SK-MEL-5 (cell line): Measurements from ENCODE around the gene IL26. TPM values are rescaled to one million over a fixed set of nuclear protein-coding genes. Genes with fewer than 3 reads are reported as not detected.
"Not testable (repeated sequence)": the region's sequence is repeated elsewhere in the genome, so short reads cannot be mapped to it uniquely, and the experiment has no call there.

Experiments
- DNase-seq: peaks from one replicate; pipeline ENCODE4 v3.0.0-alpha.2; 2016; ENCODE audit warnings: low read depth, low spot score
- in situ Hi-C: cut with HindIII; loops from 2 replicates; pipeline ENCODE4 v1.10.0; 2016; ENCODE audit warnings: low sequenced_read_pairs, high pct_unique_total_duplicates, low pct_unique_long_range_greater_than_20kb
- total RNA-seq: library from RNA; depleted of rRNA; stranded (reverse); fragments of >200 nt; shearing (Covaris generic); gene quantifications from 2 replicates; pipeline ENCODE4 v1.2.3, GENCODE V29; 2014

The IL26 gene
- total RNA-seq, 1 experiment from 2014 or later: not detected

DNA sequence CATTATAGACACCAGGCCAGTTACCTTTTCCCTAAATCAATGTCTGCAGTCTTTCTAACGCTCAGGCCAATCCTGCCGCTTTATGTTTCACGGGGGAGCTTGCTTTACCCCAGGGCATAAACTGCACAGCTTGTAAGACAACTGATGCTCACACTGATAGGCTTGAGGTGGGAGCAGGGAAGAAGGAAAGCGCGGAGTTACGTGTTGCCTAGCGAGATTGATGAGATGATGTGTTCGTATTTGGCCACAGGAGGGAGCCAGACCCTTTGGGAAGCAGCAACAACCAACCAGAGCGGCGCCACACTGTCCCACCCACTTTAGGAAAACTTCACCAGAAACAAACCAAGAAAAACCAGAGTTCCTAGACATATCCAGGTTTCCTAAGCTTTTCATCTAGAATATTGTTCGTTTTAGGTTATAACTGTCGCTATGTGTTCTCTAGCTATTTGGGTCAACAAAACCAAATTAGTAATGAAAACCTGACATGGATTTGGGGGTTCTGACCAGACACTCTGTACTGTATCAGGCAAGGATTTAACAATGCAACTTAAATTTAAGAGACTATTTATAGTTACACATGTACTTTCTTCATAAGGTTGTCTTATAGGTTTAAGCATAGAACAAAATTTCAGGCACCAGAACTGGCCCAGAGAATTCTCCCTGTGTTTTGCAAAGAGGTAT, 2.4 kb downstream of the IL26 start:
- peak; percentile 92 for DNase-seq
- in situ Hi-C loops: loop anchor here (10.0 kb wide), 1 partner anchor 122 kb away; no protein-coding TSS in a partner anchor

DNA sequence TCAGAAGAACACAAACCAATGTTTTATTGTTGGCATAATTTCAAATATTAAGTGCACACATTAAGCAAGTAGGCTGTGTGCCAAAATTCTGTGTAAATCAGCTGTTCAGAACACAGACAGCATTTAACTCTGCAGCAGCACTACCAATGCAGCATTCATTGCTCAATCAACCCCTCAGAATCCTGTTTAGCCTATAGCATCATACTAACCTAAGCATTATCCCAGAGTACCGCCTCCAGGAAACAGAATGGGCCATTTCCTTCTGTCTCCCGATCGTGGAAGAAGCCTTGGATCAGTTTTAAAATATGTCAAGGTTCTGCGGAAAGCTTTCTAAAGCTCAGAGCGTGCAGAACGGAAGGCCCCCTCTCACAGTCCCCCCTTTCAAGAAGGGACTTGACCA, 3.3 kb downstream of the IL26 start:
- in situ Hi-C loops: loop anchor here (10.0 kb wide), 1 partner anchor 122 kb away; no protein-coding TSS in a partner anchor
- DNase-seq: peak; percentile 41

DNA sequence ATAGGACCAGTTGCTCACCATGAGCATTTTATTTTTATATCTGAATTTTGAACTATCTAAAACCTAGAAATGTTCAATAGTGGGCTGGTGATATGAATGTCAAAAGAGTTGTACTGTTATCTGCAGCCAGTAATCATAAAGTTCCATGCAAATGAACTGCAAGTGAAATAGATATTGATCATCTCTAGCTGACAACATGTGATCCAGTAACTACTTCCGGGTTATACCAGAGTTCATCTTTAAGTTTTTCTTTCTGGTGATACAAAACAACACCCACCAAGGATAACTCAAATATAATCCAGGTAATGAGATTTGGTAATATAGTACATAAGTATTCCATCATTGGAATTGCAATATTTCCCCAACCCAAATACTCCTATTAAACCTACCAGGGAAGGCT, 4.1 kb downstream of the IL26 start:
- in situ Hi-C loops: loop anchor here (10.0 kb wide), 1 partner anchor 123 kb away; no protein-coding TSS in a partner anchor
- DNase-seq: no peak

DNA sequence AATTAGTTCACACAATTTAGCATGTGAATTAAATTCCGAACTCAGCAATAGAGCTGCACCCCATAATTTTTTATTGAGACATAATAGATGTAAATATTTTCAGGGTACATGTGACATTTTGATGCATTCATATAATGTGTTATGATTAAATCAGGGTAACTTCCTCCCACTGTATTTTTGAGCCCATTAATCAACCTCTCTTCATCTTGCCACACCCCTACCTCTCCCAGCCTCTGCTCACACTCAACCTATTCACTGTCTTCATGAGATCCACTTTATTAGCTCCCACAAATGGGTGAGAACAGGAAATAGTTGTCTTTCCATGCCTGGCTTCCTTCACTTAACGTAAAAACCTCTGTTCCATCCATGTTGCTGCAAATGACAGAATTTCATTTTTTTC, 14.7 kb downstream of the IL26 start:
- DNase-seq: no peak
- in situ Hi-C loops: no loop called here

DNA sequence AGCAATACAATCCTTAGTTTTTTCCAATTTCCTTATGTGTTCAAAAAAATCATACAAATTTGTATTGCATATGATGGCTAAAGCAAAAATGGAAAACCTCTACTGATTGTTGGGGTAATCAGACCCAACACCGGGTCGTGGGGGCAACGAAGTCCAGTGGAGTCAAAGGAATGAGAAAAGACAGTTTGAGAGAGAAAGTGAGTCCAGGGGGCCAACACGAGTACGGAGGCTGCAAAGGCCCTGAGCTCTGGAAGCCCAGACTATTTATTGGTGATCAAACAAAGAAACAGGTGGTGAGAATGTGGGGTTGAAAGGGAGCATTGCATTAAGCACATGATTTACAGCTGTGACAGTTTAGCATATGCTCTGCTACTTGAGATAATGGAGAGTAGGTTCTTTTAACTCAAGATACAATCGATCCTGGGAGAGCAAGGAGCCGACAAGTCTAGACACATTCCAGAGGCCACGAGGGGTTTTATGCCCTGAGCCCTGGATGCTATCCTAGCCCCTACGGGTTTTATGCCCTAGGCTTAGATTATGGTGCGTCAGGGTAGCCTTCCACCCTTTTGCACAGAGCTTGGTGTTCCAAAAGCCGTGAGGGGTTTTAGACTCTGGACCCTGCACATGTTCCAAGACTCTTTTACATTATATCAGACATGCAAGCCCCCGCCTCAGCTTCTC, 16.4 kb downstream of the IL26 start:
- in situ Hi-C loops, DNase-seq: not testable (repeated sequence)

DNA sequence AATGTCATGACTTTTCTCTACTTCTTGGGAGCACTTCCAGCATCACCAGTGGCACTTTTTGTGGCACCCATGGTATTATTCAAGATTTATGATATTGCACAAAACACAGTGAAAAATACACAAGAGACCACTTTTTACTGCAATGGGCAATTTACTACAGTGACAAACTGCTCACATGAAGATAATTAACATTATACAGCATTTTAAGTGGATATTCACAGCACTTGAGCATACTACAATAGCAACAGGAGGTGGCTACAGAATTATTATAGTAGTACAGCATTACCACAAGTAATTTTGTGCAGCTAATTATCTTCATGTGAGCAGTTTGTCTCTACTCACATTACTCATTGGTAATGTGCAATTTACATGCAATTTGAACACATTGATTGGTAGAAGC, 18.3 kb downstream of the IL26 start:
- in situ Hi-C loops: no loop called here
- DNase-seq: no peak

DNA sequence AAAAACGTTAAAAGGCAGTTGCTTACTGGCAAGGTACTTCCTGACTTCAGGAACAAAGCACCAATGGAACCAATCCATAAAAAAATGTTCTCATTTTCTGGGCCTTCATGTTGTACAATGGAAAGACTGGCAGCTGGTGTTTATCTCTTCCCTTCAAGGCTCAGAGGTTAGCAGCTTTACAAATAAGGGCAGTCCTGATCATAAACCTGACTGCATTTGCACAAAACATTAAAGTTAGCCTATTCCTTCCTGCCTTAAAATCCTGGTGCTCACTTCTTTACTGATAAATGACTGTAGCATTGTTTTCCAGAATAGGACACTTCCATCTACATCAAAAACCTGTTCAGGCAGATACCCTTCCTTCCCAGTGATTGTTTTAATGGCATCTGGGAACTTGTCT, 19.2 kb downstream of the IL26 start:
- DNase-seq: no peak
- in situ Hi-C loops: no loop called here

DNA sequence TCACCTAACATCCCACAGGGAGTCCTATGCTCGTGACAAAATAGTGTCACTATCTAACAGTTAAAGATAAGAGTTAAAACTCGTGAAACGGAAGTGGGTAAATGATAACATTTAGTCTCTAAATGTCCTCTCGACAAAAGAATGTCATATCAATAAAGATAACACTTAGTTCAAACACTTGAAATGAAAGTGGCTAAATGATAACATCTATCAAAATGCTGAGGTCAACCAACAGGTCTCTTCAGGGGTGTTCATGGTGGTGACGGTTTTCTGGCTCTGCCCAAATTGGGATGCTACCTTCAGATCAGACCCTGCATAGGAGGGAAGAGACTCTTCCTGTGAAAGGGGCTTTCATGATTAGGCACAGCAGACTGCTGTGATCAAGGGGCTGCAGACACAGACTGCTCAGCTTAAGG, 22.1 kb downstream of the IL26 start:
- in situ Hi-C loops: no loop called here
- no peak for DNase-seq

DNA sequence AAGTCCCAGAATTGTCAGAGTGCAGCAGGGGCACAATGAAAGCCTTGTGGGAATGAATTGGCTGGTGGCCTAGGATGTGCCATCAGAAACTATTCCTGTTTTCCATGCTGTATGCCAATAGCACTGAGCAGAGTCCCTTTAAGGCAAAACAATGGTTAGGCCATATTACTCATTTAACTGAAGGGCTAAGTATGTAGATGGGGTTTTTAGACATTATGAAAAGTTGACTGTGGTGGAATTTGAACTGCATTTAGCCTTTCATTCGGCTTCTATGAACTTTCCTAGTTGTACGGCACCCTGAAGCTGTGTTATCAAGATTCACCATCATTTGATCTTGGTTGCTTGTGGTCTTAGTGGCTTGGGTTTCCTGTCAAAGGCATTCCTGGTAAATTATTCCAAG, 24.8 kb downstream of the IL26 start:
- DNase-seq: no peak
- in situ Hi-C loops: no loop called here

DNA sequence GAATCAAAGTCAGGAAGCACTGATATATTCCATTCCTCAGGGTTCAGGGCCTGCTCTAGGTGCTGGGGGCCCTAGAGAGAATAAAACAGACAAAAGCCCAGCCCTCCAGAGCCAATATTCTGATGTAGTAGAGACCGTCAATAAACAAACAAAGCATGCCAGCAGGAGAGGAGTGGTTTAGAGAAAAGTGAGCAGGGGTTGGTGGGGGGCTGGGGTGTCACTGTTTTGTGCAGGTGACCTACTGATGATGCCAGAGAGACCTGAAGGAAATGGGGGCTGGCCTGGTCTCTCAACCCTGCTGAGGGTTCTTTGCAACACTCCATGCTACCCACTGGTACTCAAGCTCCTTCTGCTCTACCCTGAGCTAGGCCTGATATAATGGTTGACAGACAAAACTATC, 26.5 kb downstream of the IL26 start:
- in situ Hi-C loops: no loop called here
- DNase-seq: no peak

DNA sequence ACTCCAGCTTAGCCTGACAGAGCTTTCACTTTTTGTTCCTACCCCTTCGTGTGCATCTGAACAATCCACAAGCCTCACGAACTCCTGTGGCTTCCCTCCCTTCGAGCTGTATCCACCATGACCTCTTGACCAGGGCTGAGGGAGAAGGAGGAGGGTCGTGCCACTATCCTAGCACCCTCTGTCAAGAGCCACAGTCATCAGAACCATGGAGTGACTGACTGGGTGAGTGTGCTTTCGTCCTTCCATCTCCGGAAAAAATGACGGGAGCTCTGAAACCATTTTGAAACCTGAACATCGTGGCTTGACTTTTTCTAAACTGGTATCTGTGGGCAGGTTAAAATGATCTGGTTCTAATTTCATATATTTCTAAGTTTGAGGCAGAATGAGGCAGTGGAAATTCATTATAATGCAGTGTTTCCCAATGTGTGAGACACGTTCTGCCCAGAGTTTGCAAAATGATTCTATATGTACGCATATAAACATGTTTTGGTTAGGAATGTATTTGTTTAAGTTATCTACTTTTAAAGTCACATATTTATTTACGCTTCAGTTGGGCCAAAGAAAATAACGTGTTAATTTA, 27.0 kb downstream of the IL26 start:
- no peak for DNase-seq
- in situ Hi-C loops: no loop called here

DNA sequence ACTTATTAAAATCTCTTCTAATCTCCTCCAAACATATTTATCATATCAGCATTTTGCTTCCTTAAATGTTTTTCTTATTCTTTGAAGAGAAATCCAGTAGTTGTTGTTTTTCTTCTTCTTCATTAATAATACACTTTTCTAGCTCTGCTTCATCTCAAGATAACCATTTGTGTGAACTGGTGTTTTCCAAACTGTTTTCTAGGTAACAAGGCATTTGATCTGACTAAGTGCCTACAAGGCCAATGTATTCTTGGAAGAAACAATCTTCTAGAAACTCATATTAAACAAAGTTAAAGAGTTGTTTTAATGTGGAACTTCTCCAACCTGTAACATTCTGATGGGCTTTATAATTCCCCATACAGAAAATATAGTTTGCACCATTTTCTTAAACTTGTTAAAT, 35.3 kb downstream of the IL26 start:
- in situ Hi-C loops: no loop called here
- no peak for DNase-seq

DNA sequence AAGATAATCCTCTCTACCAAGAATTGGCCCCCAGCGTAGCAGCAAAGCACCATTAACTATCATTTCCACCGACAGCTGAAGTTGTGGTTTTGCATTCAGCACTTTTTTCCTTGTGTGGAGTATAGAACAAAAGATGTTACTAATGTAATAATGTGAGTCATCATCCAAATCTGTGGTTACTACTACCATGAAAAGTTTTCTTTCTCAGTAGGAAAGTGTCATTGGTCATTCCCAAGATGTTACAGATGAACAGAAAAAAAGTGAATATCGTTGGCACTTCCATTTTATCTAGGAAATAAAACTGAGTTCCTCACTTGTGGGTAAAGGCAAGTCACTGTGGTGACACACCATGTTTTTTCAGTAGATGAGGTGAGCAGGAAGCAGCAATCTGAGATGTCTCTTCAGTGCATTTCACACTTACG, 35.8 kb downstream of the IL26 start:
- in situ Hi-C loops: no loop called here
- peak; percentile 27 for DNase-seq

DNA sequence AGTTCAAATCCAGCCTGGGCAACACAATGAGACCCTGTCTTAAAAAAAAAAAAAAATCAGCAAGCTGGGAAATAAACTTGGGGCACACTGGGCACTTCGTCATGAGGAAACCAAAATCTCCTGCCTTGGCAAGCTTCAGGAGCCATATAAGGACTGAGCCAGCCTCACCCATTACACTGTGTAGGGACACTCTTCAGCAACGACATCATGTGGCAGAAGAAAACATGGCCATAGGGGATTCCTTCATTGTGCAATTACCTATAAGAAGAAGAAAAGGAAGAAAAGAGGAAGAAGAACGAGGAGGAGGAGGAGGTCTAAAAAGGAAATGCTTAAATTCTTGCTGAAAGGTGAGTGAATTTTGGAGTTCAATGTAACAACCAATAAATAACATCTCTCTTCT, 40.0 kb downstream of the IL26 start:
- in situ Hi-C loops: no loop called here
- no peak for DNase-seq

DNA sequence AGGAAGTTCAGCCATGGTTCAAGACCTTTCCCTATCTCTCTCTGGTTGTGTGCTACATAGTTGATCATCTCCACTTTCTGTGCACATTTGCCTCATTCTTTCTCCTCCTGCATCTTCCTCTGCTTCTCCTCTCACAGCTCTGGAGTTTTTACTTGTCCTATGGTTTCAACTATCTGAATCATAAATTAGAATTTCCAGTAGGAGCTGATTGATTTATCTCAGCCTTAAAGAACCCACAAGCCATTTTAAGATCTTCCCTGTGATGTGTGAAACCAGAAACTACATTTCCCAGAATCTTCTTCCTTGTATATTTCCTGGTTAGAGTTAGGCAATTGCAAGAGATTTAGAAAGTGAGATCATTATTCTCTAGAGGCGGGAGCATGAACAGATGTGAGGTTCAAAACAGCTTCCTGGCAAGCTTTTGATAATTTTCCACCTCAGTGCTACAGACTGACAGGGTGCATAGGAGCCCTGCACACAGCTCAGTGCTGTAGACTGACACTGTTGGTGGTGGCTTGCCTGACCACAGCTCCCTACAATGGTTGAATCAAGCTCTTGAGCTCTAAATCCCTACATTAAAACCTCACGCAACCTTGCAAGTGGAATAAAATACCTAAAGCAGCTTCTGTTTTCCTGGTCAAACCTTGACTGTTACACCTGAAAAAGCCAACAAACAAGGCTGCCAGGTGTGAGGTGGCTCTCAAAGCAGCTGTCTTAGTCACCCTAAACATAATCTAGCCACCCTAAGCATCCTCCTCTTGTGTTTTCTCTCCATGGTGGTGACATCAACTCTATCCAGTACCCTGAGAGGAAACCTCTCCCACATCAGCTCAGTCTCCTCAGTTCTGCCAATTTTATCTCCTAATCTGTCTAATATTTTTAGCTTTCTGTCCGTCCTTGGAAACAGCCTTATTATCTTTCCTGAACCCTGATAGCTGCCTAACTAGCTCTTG, 44.5 kb downstream of the IL26 start:
- in situ Hi-C loops: no loop called here
- no peak for DNase-seq

DNA sequence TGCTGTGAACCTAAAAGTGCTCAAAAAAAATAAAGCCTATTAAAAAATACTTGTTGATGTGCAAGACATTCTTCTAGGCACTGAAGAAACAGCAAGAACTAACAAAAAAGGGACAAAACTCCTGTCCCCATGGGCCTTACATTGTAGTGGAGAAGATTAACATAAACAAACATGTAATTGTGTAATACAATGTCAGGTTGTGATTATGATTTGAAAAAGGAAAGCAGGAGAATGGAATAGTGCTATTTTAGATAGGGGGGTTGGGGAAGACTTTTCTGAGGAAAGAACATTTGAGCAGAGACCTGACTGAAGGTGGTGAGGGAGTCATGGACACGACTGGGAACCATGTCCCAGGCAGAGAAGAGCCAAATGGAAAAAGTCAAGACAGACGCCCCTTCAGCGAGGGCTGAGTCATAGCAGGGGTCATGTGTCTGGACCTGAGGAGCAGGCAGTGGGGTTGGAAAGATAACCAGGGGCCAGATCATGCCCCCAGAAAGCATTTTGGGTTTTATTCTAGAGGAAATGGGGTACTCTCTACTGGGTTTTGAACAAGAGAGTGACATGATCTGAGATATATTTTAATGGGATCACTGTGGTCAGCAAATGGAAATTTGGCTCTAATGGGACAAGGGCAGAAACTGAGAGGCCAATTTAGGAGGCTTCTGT, 46.7 kb downstream of the IL26 start:
- no peak for DNase-seq
- in situ Hi-C loops: no loop called here

DNA sequence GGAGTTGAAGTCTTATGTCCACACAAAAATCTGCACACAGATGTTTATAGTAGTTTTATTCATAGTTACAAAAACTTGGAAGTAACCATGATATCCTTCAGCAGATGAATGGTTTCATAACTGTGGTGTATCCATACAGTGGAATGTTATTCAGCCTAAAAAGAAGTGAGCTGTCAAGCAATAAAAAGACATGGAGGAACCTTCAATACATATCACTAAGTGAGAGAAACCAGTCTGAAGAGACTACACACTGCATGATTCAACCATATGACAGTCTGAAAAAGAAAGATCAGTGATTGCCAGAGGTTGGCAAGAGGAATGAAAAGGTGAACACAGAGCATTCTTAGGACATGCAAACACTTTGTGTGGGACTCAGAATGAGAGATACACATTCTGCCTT, 47.4 kb downstream of the IL26 start:
- in situ Hi-C loops: no loop called here
- DNase-seq: no peak
